Endometrial microvascular endothelial cells (primary cell): ENCODE results near the gene S100A7A. TPM values are rescaled to one million over a fixed set of nuclear protein-coding genes. Genes with fewer than 3 reads are reported as not detected.

Experiments used
- in situ Hi-C: cut with HindIII; loops from 2 replicates; pipeline ENCODE4 v1.10.0; 2017; ENCODE audit warnings: low sequenced_read_pairs, low pct_unique_long_range_greater_than_20kb; ENCODE audit errors: inconsistent ontology term
- total RNA-seq: library from RNA; depleted of rRNA; stranded (reverse); fragments of >200 nt; gene quantifications from one replicate; pipeline ENCODE4 v1.2.3, GENCODE V29; 2015; ENCODE audit errors: inconsistent ontology term

Gene S100A7A
- total RNA-seq: not detected

DNA sequence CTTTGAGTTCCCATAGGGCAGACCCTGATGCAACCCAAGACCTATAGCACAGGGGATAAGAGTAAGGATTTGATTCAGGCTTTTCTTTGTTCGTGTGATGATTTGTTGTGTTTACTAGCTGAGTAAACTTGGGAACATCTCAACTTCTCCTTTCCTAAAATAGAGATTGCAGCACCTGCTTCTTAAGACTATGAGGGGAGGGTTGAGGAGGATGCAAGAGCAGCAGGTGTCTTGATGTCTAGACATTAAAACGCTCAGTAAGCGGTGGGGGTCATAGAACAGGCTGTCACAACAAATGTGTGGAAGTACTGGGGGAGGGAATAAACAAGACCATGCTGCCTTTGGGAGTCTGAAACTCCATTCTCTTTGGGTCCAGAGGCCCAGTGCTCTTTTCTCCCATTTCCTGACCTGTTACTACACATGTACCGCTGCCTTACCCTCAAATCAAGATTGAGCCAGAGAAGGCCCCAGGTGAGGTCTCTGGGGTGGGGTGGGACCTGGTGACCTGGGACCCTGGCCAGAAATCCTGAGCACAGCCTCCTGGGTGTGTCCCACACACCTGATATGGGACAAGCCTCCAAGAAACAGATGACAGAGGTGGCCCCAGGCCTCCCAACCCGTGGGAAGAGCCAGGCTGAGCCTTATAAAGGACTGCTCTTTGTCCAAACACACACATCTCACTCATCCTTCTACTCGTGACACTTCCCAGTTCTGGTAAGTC, at the start of gene S100A7A:
S100A7A (plus strand) TSS at position 671 of the 721 bp plus-strand sequence. CDS start 1,563 bp downstream, outside the sequence.
- in situ Hi-C loops: no loop called here

DNA sequence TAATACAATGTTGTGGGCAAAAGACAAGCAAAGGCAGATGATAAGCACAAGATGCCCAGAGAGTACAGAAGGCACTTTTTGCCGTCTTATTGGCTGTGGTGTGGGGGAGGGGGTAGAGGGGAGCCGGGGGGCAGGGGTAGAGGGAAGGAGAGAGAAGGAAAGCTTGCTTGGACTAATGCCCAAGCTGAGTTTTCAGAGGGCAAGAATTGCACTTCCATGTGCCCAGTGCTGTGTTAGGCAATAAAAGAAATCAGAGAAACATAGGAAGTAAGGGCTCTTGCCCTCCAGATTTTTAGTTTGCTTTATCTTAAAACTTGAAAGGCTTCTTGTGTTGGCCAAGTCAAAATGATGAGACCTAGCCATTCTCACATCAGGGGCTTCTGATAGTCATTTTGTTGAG, 49.2 kb upstream of the S100A7A start:
- in situ Hi-C loops: loop anchor here (25.0 kb wide), 1 partner anchor 120 kb away; no protein-coding TSS in a partner anchor

DNA sequence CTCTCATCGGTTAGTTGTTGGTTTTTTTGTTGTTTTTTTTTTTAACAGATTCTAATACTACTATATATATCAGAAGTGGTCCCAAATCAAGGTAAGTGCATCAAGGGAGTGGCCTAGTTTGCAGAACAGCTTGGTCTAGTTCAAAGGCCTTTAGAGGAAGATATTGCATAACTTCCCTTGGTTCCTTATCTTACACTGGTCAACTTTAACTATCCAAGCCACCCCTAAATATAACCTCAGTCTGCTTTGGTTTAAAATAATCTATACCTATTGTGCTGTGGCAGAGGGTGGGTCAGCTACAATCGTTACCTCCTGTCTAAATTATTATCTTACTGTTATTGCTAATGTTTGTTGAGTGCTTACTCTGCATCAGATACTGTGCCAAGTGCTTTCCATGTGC, 47.8 kb upstream of the S100A7A start:
- in situ Hi-C loops: loop anchor here (25.0 kb wide), 1 partner anchor 119 kb away; no protein-coding TSS in a partner anchor

DNA sequence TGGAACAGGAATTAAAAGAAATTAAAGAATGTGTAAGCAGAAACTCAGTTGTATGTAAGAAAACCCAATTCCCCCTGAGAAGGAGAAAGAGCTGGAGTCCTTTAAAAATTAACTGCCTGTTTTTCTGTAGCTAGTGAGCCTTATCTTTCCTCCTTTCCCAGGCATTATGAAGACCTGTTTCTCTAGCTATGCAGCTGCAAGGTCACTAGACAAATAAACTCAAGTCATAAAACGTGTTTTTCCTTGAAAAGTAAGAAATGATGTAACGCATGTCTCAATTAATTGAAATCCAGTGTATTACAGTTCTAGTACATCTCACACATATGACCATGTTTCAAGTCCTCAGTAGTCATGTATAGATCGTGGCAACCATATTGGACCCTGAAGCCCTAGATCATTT, 46.2 kb upstream of the S100A7A start:
- in situ Hi-C loops: loop anchor here (25.0 kb wide), 1 partner anchor 117 kb away; no protein-coding TSS in a partner anchor

DNA sequence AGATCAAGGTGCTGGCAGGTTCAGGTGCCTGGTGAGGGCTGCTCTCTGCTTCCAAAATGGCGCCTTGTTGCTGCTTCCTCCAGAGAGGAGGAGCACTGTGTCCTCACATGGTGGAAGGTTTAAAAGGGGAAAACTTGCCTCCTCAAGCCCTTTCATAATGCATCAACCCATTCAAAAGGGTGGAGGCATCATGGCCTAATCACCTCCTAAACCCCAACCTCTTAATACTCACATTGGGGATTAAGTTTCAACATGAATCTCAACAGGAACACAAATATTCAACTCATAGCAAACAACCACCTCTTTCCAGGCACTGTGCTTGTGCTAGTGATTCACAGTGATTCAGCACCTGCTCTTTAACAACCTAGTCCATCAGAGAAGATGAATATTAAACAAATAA, 45.1 kb upstream of the S100A7A start:
- in situ Hi-C loops: loop anchor here (25.0 kb wide), 1 partner anchor 116 kb away; no protein-coding TSS in a partner anchor

DNA sequence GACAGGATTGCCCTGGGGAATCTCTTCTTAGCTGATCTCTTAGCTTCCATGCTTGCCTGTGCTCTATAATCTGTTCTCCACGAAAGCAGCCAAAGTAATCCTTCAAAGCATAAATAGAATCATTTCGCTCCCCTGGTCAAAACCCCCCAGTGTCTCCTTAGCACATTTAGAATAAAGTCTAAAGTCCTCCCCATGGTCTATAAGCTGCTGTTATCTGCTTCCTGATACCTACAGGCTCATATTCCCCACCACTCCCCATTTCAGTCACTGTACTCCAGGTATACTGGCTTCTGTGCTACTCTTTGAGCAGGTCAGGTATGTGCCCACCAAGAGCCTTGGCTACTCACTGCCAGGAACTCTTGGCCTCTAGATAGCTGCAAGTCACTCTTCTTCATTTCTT, 43.7 kb upstream of the S100A7A start:
- in situ Hi-C loops: loop anchor here (25.0 kb wide), 1 partner anchor 115 kb away; no protein-coding TSS in a partner anchor

DNA sequence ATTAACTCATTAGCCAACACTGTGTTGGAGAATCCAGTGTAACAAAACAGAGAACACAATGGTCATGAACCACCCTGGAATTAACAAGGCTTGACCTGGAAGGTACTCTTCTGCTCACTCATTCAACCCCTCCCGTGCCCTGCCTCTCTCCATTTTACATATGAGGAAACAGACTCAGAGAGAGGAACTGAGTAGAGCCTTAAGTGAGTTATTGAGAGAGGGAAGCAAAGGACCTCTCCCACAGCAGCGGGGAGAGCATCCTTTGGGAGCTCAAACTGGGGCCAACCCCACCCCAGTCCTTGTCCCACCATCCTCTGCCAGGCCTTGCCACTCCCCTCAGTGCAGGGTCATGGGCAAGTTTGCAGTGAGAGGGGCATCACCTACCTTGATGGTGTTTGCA, 42.2 kb upstream of the S100A7A start:
- in situ Hi-C loops: loop anchor here (25.0 kb wide), 1 partner anchor 113 kb away; no protein-coding TSS in a partner anchor

DNA sequence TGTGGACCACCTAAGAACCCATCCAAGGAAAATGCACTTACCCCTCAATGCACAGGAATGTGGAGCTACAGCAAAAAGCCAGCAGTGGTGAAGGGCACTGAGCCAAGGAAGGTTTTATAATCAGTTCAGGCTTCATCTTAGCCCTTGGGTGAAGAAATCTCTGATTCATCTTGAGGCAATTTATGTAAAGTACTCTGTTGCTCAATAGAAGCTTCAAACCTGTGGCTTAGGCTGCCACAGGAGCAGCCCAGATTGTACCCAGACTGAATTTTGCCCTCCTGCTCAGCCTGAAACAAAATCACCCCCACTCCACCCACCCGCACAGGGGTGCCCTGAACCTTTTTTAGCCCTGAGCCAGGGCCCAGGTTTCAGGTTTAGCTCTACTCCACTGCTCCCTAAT, 40.8 kb upstream of the S100A7A start, which contains the start of gene S100A12:
S100A12 (minus strand) TSS at position 111 of the 400 bp plus-strand sequence. CDS start 1,029 bp downstream, outside the sequence.
- in situ Hi-C loops: no loop called here

DNA sequence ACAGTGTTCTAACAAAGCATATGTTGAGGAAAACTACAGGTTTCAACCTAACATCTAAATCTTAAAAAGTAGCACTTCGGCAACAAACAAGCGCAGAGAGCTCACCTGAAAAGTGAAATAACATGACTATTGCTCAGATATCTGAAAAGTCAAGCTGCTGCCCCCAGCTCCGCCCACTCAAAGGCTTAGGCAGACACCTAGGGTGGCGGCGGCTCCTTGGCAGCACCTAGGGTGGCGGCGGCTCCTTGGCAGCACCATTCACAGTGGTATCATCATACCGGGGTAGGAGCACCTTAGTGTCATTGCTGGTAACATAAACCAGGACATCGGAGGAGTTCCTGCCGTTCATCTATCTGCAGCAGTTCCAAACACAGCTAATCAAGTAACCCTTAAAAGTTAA, 36.7 kb upstream of the S100A7A start:
- in situ Hi-C loops: no loop called here

DNA sequence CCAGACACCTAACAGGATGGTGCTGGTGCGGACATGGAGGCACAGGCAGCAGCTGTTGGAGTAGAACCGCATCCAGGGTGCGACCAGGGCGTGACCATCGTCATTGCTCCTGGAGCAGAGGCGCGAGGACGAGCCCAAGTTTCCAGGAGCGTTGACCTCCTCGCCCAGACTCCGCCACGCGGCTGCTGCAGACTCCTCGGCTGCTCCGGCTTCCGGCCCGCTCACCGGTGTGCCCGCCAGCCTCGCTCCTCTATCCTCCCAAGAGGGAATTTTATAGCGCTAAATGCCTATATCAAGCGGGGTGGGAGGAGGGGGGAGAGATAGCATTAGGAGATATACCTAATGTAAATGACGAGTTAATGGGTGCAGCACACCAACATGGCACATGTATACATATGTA, 35.6 kb upstream of the S100A7A start:
- in situ Hi-C loops: no loop called here

DNA sequence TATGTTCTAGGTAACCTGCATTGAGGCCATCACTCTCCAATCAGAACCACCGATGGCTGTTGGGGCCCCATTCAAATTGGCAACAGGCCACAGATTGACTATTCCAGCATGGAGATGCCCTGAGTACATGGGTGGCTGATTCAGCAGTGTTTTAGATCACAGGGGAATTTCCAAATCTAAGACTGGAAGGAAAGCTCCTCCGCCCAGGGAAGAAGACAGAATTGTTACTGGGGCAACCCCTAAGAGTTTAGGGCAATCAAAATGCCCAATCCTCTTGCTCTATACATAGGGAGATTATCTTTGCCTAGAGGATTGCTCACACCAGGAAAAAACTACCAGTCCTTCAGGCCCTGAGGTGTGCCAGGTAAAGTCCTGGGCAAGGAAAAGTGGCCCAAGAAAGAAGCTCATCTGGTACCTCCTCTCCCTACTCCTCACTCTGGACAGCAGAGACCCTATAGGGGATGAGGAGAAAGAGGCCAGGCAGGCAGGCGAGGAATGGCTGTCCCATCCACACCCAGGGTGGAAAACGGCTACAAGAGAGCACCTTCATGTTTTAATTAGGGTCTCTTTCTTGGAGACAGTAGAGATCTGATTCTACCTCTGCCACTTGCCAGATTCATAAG, 31.3 kb upstream of the S100A7A start:
- in situ Hi-C loops: no loop called here

DNA sequence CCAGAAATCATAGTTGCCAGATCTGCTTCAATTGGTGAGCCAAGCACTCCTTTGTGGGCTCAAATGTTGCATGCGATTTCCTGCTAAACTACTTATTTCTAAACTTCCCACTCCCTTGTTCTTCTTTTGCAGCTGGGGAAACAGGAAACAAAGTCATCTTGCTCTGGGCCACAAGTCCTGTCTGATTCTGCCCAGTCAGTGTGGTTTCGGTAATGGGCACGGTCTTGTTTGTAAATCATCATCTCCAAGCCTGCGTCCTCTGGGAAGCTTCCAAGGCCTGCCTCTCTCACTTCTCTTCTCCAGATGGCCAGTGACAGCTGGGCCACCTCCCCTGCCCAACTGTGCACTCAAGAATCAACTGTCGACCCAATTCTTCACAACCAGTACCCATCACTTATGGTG, 29.8 kb upstream of the S100A7A start:
- in situ Hi-C loops: no loop called here

DNA sequence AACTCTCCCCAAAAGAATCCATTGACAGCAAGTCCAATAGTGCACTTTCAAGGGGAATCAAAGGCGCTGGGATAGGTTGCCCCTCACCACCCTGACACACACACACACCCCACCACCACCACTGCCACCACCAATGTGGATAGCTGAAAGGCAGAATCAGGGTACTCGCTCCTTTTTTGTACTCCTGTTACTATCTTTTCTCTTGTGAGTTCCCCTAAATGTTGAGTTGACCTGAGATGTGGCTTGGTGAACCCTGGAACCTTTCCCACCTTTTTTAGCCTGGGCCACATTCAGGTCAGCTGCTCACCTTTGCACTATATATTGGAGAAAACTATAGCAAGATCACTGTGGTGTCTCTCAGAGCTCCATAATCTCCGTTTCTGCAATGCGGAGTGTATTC, 29.3 kb upstream of the S100A7A start:
- in situ Hi-C loops: no loop called here

DNA sequence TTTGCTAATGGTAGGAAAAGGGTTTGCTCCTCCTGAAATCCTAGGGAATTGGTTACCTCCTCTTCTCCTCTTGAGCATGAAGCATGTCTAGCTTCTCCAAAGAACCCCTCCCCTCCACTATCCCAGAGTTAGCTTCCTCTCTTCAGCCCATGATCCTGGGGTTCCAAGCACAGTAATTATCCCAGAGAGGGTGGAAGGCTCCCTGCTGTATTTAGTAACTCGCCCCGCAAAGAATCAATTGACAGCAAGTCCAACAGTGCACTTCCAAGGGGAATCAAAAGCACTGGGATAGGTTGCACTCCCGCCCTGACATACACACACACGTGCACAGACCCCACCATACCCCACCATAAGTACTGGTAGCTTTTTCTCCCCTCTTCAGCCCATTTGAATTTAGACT, 28.5 kb upstream of the S100A7A start:
- in situ Hi-C loops: no loop called here

DNA sequence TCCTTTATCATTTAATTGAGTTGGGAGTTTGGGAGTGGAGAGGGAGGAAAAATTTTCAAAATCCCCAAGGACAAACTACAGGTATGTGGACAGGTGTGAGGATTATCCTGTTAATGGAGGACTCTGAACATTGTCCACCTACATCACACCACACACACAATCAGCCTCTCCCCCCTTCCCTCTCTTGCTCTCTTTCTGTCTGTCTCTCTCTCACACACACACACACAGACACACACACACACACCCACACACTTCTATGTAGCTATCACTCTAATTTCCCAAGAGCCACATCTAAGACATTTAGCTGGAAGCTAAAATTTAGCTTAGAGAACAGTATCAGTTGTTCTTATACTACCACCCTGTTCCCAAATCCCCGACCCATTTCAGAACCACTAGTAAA, 26.9 kb upstream of the S100A7A start:
- in situ Hi-C loops: no loop called here

DNA sequence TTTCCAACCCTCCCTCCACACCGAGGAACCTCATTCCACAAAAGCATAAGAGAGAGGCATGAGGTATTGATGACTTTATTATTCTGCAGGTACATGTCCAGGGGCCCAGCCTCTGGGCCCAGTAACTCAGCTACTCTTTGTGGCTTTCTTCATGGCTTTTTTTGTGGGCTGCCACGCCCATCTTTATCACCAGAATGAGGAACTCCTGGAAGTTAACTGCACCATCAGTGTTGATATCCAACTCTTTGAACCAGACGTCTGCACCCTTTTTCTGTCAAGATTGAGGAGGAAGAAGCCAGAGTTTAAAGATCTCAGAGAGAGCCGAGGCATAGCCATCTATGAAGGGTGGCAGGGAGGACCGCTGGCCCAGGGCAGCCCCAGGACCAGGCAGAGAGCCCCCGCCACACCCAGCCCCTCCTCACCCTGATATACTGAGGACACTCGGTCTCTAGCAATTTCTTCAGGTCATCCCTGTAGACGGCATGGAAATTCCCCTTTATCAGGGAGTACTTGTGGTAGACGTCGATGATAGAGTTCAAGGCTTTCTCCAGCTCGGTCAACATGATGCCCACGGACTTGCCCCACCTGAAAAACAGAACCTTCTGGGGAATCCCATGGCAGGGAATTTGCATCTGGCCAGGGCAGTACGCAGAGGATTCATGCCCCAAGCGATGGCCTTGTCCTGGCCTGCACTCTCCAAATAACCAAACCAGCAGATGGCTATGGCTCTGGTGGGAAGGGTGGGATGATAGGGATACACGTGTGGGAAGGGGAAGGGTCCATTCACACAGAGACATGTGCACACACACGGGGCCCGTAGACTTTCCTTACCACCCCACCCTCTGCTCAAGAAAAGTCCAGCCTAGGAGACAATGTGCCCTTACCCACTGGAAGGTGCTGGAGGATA, 26.1 kb upstream of the S100A7A start:
- in situ Hi-C loops: no loop called here

DNA sequence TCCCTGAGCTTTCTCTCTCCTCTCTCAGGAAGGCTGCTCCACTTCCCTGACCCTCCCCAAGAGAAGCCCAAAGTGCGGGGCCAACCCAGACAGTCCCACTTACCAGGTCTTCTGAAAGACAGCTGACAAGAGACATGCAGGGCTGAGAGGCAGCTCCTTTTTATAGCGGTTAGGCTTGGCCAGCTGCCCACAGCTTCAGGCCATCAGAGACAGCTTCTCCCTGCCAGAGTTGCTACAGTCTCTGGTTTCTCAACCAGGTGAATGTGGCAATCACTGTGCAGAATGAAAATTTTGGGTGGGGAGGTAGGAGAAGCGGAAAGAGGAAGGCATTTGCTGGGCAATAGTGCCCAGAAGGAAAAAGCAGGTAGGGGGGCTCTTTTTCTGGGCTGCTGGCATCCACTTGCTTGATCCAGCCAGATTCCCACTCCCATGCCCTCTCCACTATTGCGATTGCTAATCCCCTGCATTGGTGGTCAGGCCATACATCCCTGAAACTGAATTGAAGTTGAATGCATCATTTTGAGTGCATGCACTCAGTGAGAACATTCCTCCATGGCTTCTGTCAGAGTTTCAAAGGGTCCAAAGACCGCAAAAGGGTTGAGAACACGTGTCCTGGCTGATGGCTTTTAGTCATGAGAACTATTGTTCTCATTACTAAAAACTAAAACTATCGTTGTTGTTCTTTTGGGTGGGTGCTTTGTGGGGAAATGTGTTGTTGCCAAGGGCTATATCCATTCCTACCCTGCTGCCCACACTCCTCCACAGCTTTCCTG, 25.2 kb upstream of the S100A7A start, which contains the start of gene S100A8:
S100A8 (minus strand) TSS at position 136 of the 773 bp plus-strand sequence. CDS start 538 bp downstream, outside the sequence.
- in situ Hi-C loops: no loop called here

DNA sequence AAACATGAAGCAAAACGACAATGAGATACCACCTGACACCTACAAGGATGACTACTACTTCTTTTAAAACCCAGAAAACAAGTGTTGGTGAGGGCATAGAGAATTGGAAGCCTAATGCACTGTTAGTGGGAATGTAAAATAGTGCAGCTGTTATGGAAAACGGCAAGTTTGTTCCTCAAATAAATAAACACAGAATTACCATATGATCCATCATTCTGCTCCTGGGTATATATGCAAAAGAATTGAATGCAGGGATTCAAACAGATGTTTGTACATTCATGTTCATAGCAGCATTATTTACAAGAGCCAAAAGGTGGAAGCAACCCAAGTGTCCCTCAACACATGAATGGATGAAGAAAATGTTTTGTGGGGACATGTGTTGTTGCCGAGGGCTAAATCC, 24.1 kb upstream of the S100A7A start:
- in situ Hi-C loops: no loop called here
